ENCODE data around the gene KANK3.

- TF ChIP-seq REST (IDR thresholded peaks at IDR 0.05; ENCODE audit: insufficient read depth in 1 of 2, low read depth in 2 of 2, low read length in 2 of 2), result no peak
- no peak for TF ChIP-seq POLR2AphosphoS5 (IDR thresholded peaks at IDR 0.05; ENCODE audit: low read depth, low read length)
Observed at GRCh38 chr19:8371011-8371804, 28.1 kb upstream of the KANK3 start.
